Lower leg skin (tissue), 3 donors: Measurements from ENCODE around the gene SLC34A3.

ENCODE experiments used
- CTCF ChIP-seq, 3 donors: fragments of 450-650 bp; IDR thresholded peaks; one replicate each; pipeline ENCODE4 v1.5.1; 2016; ENCODE audit warnings: antibody characterized with exemption in 3 of 3, mild to moderate bottlenecking in 3 of 3, moderate library complexity in 2 of 3
- POLR2A ChIP-seq, 2 donors: fragments of 450-650 bp; IDR thresholded peaks; one replicate each; pipeline ENCODE4 v1.6.1; 2016 to 2017; ENCODE audit warnings: antibody characterized with exemption in 2 of 2, mild to moderate bottlenecking in 1 of 2, moderate library complexity in 1 of 2

GRCh38 chr9:137251490-137252268 is 21.0 kb downstream of the SLC34A3 start:
- TF ChIP-seq CTCF (IDR thresholded peaks at IDR 0.05) = no peak
- no peak for TF ChIP-seq POLR2A (IDR thresholded peaks at IDR 0.05)
